Parathyroid adenoma (tissue), 2 donors: ENCODE measurements around the gene FKBP14.

Experiments
- H2AFZ ChIP-seq: fragments of 300-600 bp; sonication (generic); one replicate; pipeline ENCODE4 v1.7.0; 2017; ENCODE audit warnings: antibody characterized with exemption, mild to moderate bottlenecking
- H3K27ac ChIP-seq: fragments of 300-600 bp; sonication (generic); one replicate; pipeline ENCODE4 v1.7.0; 2017
- H3K27me3 ChIP-seq: fragments of 300-600 bp; sonication (generic); one replicate; pipeline ENCODE4 v1.7.0; 2017; ENCODE audit warnings: low read length; ENCODE audit not compliant: control insufficient read depth, insufficient read depth
- H3K36me3 ChIP-seq: fragments of 300-600 bp; sonication (generic); one replicate; pipeline ENCODE4 v1.7.0; 2017; ENCODE audit warnings: low read length; ENCODE audit not compliant: control insufficient read depth, insufficient read depth
- H3K4me1 ChIP-seq: fragments of 300-600 bp; sonication (generic); one replicate; pipeline ENCODE4 v1.7.0; 2017; ENCODE audit warnings: control low read depth
- H3K4me2 ChIP-seq: fragments of 300-600 bp; sonication (generic); one replicate; pipeline ENCODE4 v1.7.0; 2017; ENCODE audit warnings: low read length
- H3K4me3 ChIP-seq: fragments of 300-600 bp; sonication (generic); one replicate; pipeline ENCODE4 v1.7.0; 2017; ENCODE audit warnings: low read depth, low read length
- H3K79me2 ChIP-seq: fragments of 300-600 bp; sonication (generic); one replicate; pipeline ENCODE4 v1.7.0; 2017; ENCODE audit warnings: control low read depth
- H3K9ac ChIP-seq: fragments of 300-600 bp; sonication (generic); one replicate; pipeline ENCODE4 v1.7.0; 2017; ENCODE audit warnings: mild to moderate bottlenecking
- H3K9me3 ChIP-seq: fragments of 300-600 bp; sonication (generic); one replicate; pipeline ENCODE4 v1.7.0; 2017; ENCODE audit warnings: low read length; ENCODE audit not compliant: control insufficient read depth
- CTCF ChIP-seq: fragments of 300-600 bp; sonication (generic); IDR thresholded peaks from one replicate; pipeline ENCODE4 v1.7.0; 2017; ENCODE audit warnings: antibody characterized with exemption, mild to moderate bottlenecking
- donor health status: primary hyperparathyroidism.

The FKBP14 gene

GRCh38 chr7:29977886-29978651 lies 48.4 kb downstream of the FKBP14 start:
- Histone ChIP-seq H3K36me3 (no peaks in the 10 kb centered on the region), H3K9me3 (no peaks in the 10 kb centered on the region), H3K9ac (no peak overlapping the region), H3K4me2 (no peak overlapping the region), H3K27me3 (no peaks in the 10 kb centered on the region), H3K4me1 (peaks cover 5% of the 10 kb centered on the region), H2AFZ (no peak overlapping the region), H3K79me2 (peaks cover 30% of the 10 kb centered on the region), H3K4me3 (no peak overlapping the region), H3K27ac (no peak overlapping the region)
- TF ChIP-seq CTCF: no peak

- peaks cover 21% of the 10 kb centered on the region for H3K79me2 ChIP-seq
- H3K4me2 ChIP-seq: no peak overlapping the region
- no peaks in the 10 kb centered on the region for H3K9me3 ChIP-seq
- no peak overlapping the region for H3K27ac ChIP-seq
- no peak overlapping the region for H3K4me3 ChIP-seq
- no peaks in the 10 kb centered on the region for H3K36me3 ChIP-seq
- no peak overlapping the region for H2AFZ ChIP-seq
- no peak overlapping the region for H3K9ac ChIP-seq
- no peak for TF ChIP-seq CTCF
- no peaks in the 10 kb centered on the region for H3K27me3 ChIP-seq
- H3K4me1 ChIP-seq: peaks cover 10% of the 10 kb centered on the region
These were observed 49.7 kb downstream of the FKBP14 start for GRCh38 chr7:29976673-29977415.

- Histone ChIP-seq H3K27ac (no peak overlapping the region), H3K4me1 (peaks cover 10% of the 10 kb centered on the region), H3K9me3 (no peaks in the 10 kb centered on the region), H2AFZ (no peak overlapping the region), H3K4me2 (no peak overlapping the region), H3K9ac (no peak overlapping the region), H3K4me3 (no peak overlapping the region), H3K36me3 (no peaks in the 10 kb centered on the region), H3K27me3 (no peaks in the 10 kb centered on the region), H3K79me2 (peaks cover 18% of the 10 kb centered on the region)
- TF ChIP-seq CTCF: no peak
These were observed 50.2 kb downstream of the FKBP14 start for GRCh38 chr7:29976266-29976665.

- Histone ChIP-seq H3K9ac (no peak overlapping the region), H3K4me2 (no peak overlapping the region), H3K4me3 (no peak overlapping the region), H3K27ac (no peak overlapping the region), H3K36me3 (no peaks in the 10 kb centered on the region), H3K79me2 (peaks cover 18% of the 10 kb centered on the region), H2AFZ (no peak overlapping the region), H3K4me1 (peaks cover 10% of the 10 kb centered on the region), H3K9me3 (no peaks in the 10 kb centered on the region), H3K27me3 (no peaks in the 10 kb centered on the region)
- TF ChIP-seq CTCF: no peak
These were observed 50.9 kb downstream of the FKBP14 start for GRCh38 chr7:29975561-29975960.
